GM12891 (cell line): Measurements from ENCODE around the gene PPFIBP1.

ENCODE experiments used
- PAX5 ChIP-seq: IDR thresholded peaks from 2 replicates; pipeline ENCODE4 v1.6.1; 2011; ENCODE audit warnings: low read length, moderate library complexity, mild to moderate bottlenecking; ENCODE audit not compliant: insufficient read depth, severe bottlenecking
- POLR2AphosphoS5 ChIP-seq: IDR thresholded peaks from 2 replicates; pipeline ENCODE4 v1.6.1; 2011; ENCODE audit warnings: low read depth, low read length, control low read depth

- TF ChIP-seq POLR2AphosphoS5 (no peak), PAX5 (no peak)
These were observed 23.6 kb downstream of the PPFIBP1 start for GRCh38 chr12:27547592-27547991.
